GM21825 (cell line): ENCODE data around the gene TENT4A.

Experiments
- ATAC-seq: cut with Tn5 transposase; IDR thresholded peaks from one replicate; pipeline ENCODE4 v1.9.1; 2021; ENCODE audit warnings: mild to moderate bottlenecking, moderate library complexity; ENCODE audit not compliant: unreplicated experiment

Gene TENT4A

GRCh38 chr5:6731465-6732237 is 18.4 kb downstream of the TENT4A start:
- no peak for ATAC-seq

- ATAC-seq: no peak
These were observed 19.6 kb downstream of the TENT4A start for GRCh38 chr5:6732634-6733410.

GRCh38 chr5:6733411-6734242 is 20.4 kb downstream of the TENT4A start:
- no peak for ATAC-seq

- no peak for ATAC-seq
These were observed 21.0 kb downstream of the TENT4A start for GRCh38 chr5:6734243-6734700.

GRCh38 chr5:6734781-6735180 is 21.5 kb downstream of the TENT4A start:
- ATAC-seq: no peak

- no peak for ATAC-seq
These were observed 22.9 kb downstream of the TENT4A start for GRCh38 chr5:6736106-6736505.

- ATAC-seq: no peak
These were observed 23.4 kb downstream of the TENT4A start for GRCh38 chr5:6736524-6737042.

- ATAC-seq: peak; percentile 66
These were observed 24.1 kb downstream of the TENT4A start for GRCh38 chr5:6737043-6737941.

- ATAC-seq: no peak
These were observed 26.4 kb downstream of the TENT4A start for GRCh38 chr5:6739603-6740002.

- no peak for ATAC-seq
These were observed 27.4 kb downstream of the TENT4A start for GRCh38 chr5:6740586-6741150.

- ATAC-seq: no peak
These were observed 29.0 kb downstream of the TENT4A start for GRCh38 chr5:6742081-6742758.

GRCh38 chr5:6743161-6743560 is 29.9 kb downstream of the TENT4A start:
- ATAC-seq: no peak

GRCh38 chr5:6744841-6745705 is 31.8 kb downstream of the TENT4A start:
- no peak for ATAC-seq

- peak; percentile 48 for ATAC-seq
These were observed 32.5 kb downstream of the TENT4A start for GRCh38 chr5:6745706-6746222.

- ATAC-seq: no peak
These were observed 33.0 kb downstream of the TENT4A start for GRCh38 chr5:6746244-6746643.

GRCh38 chr5:6747103-6747502 is 33.9 kb downstream of the TENT4A start:
- ATAC-seq: no peak

- no peak for ATAC-seq
These were observed 34.9 kb downstream of the TENT4A start for GRCh38 chr5:6748142-6748541.
